ENCODE data around the gene CYSRT1.

The CYSRT1 gene

GRCh38 chr9:137250329-137251193 lies 25.6 kb downstream of the CYSRT1 start (continued):
- 0 out of 2 replicates have a peak, but pooled peaks have one; percentile 55 for TF ChIP-seq GLIS2 (tag by site-specific recombination; IDR thresholded peaks at IDR 0.05)
- no peak for TF ChIP-seq WT1 (tag by site-specific recombination; IDR thresholded peaks at IDR 0.05)
- TF ChIP-seq ZBTB11 (tag by site-specific recombination; conservative IDR thresholded peaks at IDR 0.05; ENCODE audit: low read depth), result no peak
- TF ChIP-seq PBX3 (CRISPR knock-in tag; IDR thresholded peaks at IDR 0.05), result no peak
- TF ChIP-seq ZBTB17 (tag by site-specific recombination; IDR thresholded peaks at IDR 0.05), result no peak
- no peak for TF ChIP-seq ZNF785 (tag by site-specific recombination; IDR thresholded peaks at IDR 0.05)
- no peak for TF ChIP-seq ZNF791 (tag by site-specific recombination; IDR thresholded peaks at IDR 0.05)
- TF ChIP-seq EGR2 (tag by site-specific recombination; IDR thresholded peaks at IDR 0.05; ENCODE audit: low read depth), result no peak
- no peak for TF ChIP-seq ZBTB48 (tag by site-specific recombination; IDR thresholded peaks at IDR 0.05)
- TF ChIP-seq ZNF473 (tag by site-specific recombination; IDR thresholded peaks at IDR 0.05), result no peak
- no peak for TF ChIP-seq ZNF530 (tag by site-specific recombination; IDR thresholded peaks at IDR 0.05; ENCODE audit: low read depth)
- TF ChIP-seq GLIS1 (tag by site-specific recombination; IDR thresholded peaks at IDR 0.05), result peak; percentile 43

GRCh38 chr9:137251194-137251461 lies 26.2 kb downstream of the CYSRT1 start, which contains the start of gene STPG3:
Gene STPG3 (plus strand): TSS chr9:137251286. CDS start chr9:137251287, 1 bp downstream.
- H3K4me1 ChIP-seq (ENCODE audit: control insufficient read depth, insufficient read depth, low read length), result no peaks in the 10 kb centered on the region; the same call in 1 of the 2 replicates
- CTCF ChIA-PET, result interaction anchor here (0.5 to 0.9 kb wide), 2 partner anchors 13 to 17 kb away, joined by 3 to 5 read pairs; no protein-coding TSS in a partner anchor
- no peak within 1 kb of the TSS for H3K4me3 ChIP-seq (ENCODE audit: low read depth, low read length)
- TF ChIP-seq ZNF169 (tag by site-specific recombination; IDR thresholded peaks at IDR 0.05), result no peak
- TF ChIP-seq ZBTB6 (tag by site-specific recombination; IDR thresholded peaks at IDR 0.05), result no peak
- TF ChIP-seq ZNF692 (tag by site-specific recombination; IDR thresholded peaks at IDR 0.05), result no peak
- no peak for TF ChIP-seq ZNF513 (tag by site-specific recombination; IDR thresholded peaks at IDR 0.05)
- TF ChIP-seq MYNN (tag by site-specific recombination; IDR thresholded peaks at IDR 0.05; ENCODE audit: borderline replicate concordance), result no peak
- no peak for TF ChIP-seq ZNF19 (tag by site-specific recombination; IDR thresholded peaks at IDR 0.05; ENCODE audit: low read depth)
- H3K36me3 ChIP-seq (ENCODE audit: control insufficient read depth in 2 of 2, insufficient read depth in 1 of 2, low read length in 2 of 2), result peaks cover 0 to 3% of the 10 kb centered on the region in 2 experiments; a peak in 1 of 3 replicates
- no peaks in the 10 kb centered on the region for H3K9me3 ChIP-seq (ENCODE audit: control insufficient read depth, insufficient read depth, low read depth, low read length)
- POLR2A ChIA-PET, result interaction anchor here (0.6 to 9.1 kb wide), 4 partner anchors 9 to 722 kb away, joined by 3 to 336 read pairs (median 4); partner anchors contain the start of gene TUBB4B
- H3K27ac ChIP-seq (ENCODE audit: extremely low read depth, low read depth, low read length), result no peak within 1 kb of the TSS
